Ishikawa (cell line): ENCODE measurements around the gene LRIF1.

Source experiments
- CREB1 ChIP-seq: IDR thresholded peaks from 2 replicates; pipeline ENCODE4 v1.6.1; 2012; ENCODE audit warnings: low read depth
- RAD21 ChIP-seq: IDR thresholded peaks from 2 replicates; pipeline ENCODE4 v1.6.1; 2012; ENCODE audit warnings: low read depth

GRCh38 chr1:110948038-110948810 lies 15.5 kb downstream of the LRIF1 start:
- TF ChIP-seq CREB1 = no peak
- no peak for TF ChIP-seq RAD21
